AG04450 (cell line): ENCODE results near the gene STIL. TPM values are rescaled to one million over a fixed set of nuclear protein-coding genes. Genes with fewer than 3 reads are reported as not detected.

Experiments
- CTCF ChIA-PET: fragments of 300-600, 350-600 bp; formaldehyde crosslinking; extraction: SDS; loops from one replicate; lab custom pipeline; 2022; ENCODE audit warnings: antibody characterized with exemption, inconsistent platforms; lab: Charles Lee
- POLR2A ChIA-PET: fragments of 350-600 bp; formaldehyde crosslinking; extraction: SDS; loops from one replicate; lab custom pipeline; 2021; ENCODE audit warnings: antibody characterized with exemption, inconsistent platforms; lab: Yijun Ruan, JAX
- DNase-seq: peaks from one replicate; pipeline ENCODE4 v3.0.0-alpha.2; 2011; ENCODE audit warnings: low read depth, low spot score
- H3K27ac ChIP-seq: one replicate; pipeline ENCODE4 v1.5.1; 2012; ENCODE audit warnings: low read depth, low read length, control low read depth
- H3K27me3 ChIP-seq: one replicate; pipeline ENCODE4 v1.6.0; 2012; ENCODE audit warnings: low read length; ENCODE audit not compliant: control insufficient read depth, insufficient read depth
- H3K4me3 ChIP-seq: 2 replicates; pipeline ENCODE4 v1.5.1; 2011; ENCODE audit warnings: mild to moderate bottlenecking, low read depth, low read length, control low read depth
- H3K9me3 ChIP-seq: 2 replicates; pipeline ENCODE4 v1.5.1; 2012; ENCODE audit warnings: low read length; ENCODE audit not compliant: control insufficient read depth, insufficient read depth
- CTCF ChIP-seq: IDR thresholded peaks from 2 replicates; pipeline ENCODE4 v1.5.1; 2011; ENCODE audit warnings: low read depth, low read length, control low read depth, inconsistent platforms
- polyA plus RNA-seq: library from polyadenylated mRNA; depleted of rRNA; stranded (reverse); fragments of >200 nt; gene quantifications from 2 replicates; pipeline ENCODE4 v1.2.3, GENCODE V29; 2011

Gene STIL
- polyA plus RNA-seq, 1 experiment: 6.4 TPM

GRCh38 chr1:47214549-47214948 is 99.4 kb downstream of the STIL start:
- Histone ChIP-seq H3K27ac (no peak overlapping the region), H3K27me3 (peaks cover 25% of the 10 kb centered on the region), H3K9me3 (no peaks in the 10 kb centered on the region), H3K4me3 (no peak overlapping the region)
- DNase-seq: no peak
- ChIA-PET CTCF (interaction anchor here (0.9 to 1.3 kb wide), 2 partner anchors 22 to 36 kb away, joined by 3 to 5 read pairs; no protein-coding TSS in a partner anchor), POLR2A (no interaction called here)
- no peak for TF ChIP-seq CTCF

GRCh38 chr1:47213230-47213963 is 100.5 kb downstream of the STIL start:
- no peak for TF ChIP-seq CTCF
- H3K27ac ChIP-seq: no peak overlapping the region
- peaks cover 20% of the 10 kb centered on the region for H3K27me3 ChIP-seq
- DNase-seq: no peak
- ChIA-PET POLR2A (interaction anchor here (0.5 kb wide), 1 partner anchor 29 kb away, joined by 3 read pairs; no protein-coding TSS in a partner anchor), CTCF (interaction anchor here (1.8 to 2.3 kb wide), 2 partner anchors 20 to 22 kb away, joined by 4 to 5 read pairs; no protein-coding TSS in a partner anchor)
- no peak overlapping the region for H3K4me3 ChIP-seq
- H3K9me3 ChIP-seq: no peaks in the 10 kb centered on the region

GRCh38 chr1:47212636-47213229 is 101.2 kb downstream of the STIL start:
- peaks cover 21% of the 10 kb centered on the region for H3K27me3 ChIP-seq
- no peak for TF ChIP-seq CTCF
- DNase-seq: no peak
- H3K9me3 ChIP-seq: no peaks in the 10 kb centered on the region
- CTCF ChIA-PET: interaction anchor here (1.8 to 2.3 kb wide), 2 partner anchors 19 to 21 kb away, joined by 4 to 5 read pairs; no protein-coding TSS in a partner anchor
- no peak overlapping the region for H3K27ac ChIP-seq
- H3K4me3 ChIP-seq: no peak overlapping the region
- POLR2A ChIA-PET: no interaction called here

GRCh38 chr1:47211796-47212269 is 102.1 kb downstream of the STIL start:
- H3K27me3 ChIP-seq: peaks cover 22% of the 10 kb centered on the region
- no peak for DNase-seq
- no peaks in the 10 kb centered on the region for H3K9me3 ChIP-seq
- H3K4me3 ChIP-seq: no peak overlapping the region
- CTCF ChIA-PET: interaction anchor here (0.9 to 2.3 kb wide), 3 partner anchors 19 to 20 kb away, joined by 3 to 5 read pairs (median 4); no protein-coding TSS in a partner anchor
- POLR2A ChIA-PET: no interaction called here
- no peak overlapping the region for H3K27ac ChIP-seq
- TF ChIP-seq CTCF: no peak

- POLR2A ChIA-PET: no interaction called here
- DNase-seq: no peak
- no peak for TF ChIP-seq CTCF
- peaks cover 22% of the 10 kb centered on the region for H3K27me3 ChIP-seq
- H3K27ac ChIP-seq: no peak overlapping the region
- no peak overlapping the region for H3K4me3 ChIP-seq
- no peaks in the 10 kb centered on the region for H3K9me3 ChIP-seq
- CTCF ChIA-PET: no interaction called here
Observed at GRCh38 chr1:47210666-47211065, 103.3 kb downstream of the STIL start.
